ENCODE results near the gene TES.
"Not testable (repeated sequence)": the region's sequence is repeated elsewhere in the genome, so short reads cannot be mapped to it uniquely, and the experiment has no call there.

Gene TES

DNA sequence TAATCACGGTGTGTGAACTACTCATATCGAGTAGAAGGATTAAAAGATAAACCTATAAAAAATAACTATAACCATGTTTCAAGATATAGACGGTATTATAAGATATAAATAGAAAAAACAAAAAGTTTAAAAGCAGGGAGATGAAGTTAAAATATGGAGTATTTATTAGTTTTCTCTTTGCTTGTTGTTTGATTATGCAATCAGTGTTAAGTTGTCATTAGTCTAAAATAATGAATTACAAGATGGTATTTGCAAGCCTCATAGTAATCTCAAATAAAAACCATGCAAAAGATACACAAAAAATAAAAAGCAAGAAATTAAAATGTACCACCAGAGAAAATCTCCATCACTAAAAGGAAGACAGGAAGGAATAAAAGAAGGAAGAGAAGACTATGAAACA is 83.3 kb downstream of the TES start:
- no peak for DNase-seq

DNA sequence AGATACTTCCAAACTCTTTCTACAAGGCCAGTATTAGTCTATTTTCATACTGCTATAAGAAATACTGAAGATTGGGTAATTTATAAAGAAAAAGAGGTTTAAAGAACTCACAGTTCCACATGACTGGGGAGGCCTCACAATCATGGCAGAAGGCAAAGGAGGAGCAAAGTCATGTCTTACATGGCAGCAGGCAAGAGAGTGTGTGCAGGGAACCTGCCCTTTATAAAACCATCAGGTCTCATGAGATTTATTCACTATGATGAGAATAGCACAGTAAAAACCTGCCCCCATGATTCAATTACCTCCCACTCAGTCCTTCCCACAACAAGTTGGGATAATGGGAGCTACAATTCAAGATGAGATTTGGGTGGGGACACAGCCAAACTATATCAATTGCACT is 85.6 kb downstream of the TES start:
- DNase-seq = not testable (repeated sequence)

DNA sequence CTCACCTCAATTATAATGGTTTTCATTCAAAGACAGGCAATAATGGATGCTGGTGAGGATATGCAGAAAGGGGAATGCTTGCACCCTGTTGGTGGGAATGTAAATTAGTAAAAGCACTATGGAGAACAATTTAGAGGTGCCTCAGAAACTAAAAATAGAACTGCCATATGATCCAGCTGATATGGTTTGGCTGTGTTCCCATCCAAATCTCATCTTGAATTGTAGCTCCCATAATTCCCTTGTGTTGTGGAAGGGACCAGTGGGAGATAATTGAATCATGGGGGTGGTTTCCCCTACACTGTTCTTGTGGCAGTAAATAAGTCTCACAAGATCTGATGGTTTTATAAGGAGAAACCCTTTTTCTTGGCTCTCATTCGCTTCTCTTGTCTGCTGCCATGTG is 87.7 kb downstream of the TES start:
- no peak for DNase-seq

DNA sequence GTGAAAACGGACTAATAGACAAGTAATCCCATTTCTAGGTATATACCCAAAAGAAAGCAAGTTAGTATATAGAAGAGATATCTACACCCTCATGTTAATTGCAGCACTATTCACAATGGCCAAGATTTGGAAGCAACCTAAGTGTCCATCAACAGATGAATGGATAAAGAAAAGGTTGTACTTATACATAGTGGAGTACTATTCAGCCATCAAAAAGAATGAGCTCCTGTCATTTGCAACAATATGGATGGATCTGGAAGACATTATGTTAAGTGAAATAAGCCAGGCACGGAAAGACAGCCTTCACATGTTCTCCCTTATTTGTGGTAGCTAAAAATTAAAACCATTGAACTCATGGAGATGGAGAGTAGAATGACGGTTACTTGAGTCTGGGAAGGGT is 88.2 kb downstream of the TES start:
- DNase-seq = no peak

DNA sequence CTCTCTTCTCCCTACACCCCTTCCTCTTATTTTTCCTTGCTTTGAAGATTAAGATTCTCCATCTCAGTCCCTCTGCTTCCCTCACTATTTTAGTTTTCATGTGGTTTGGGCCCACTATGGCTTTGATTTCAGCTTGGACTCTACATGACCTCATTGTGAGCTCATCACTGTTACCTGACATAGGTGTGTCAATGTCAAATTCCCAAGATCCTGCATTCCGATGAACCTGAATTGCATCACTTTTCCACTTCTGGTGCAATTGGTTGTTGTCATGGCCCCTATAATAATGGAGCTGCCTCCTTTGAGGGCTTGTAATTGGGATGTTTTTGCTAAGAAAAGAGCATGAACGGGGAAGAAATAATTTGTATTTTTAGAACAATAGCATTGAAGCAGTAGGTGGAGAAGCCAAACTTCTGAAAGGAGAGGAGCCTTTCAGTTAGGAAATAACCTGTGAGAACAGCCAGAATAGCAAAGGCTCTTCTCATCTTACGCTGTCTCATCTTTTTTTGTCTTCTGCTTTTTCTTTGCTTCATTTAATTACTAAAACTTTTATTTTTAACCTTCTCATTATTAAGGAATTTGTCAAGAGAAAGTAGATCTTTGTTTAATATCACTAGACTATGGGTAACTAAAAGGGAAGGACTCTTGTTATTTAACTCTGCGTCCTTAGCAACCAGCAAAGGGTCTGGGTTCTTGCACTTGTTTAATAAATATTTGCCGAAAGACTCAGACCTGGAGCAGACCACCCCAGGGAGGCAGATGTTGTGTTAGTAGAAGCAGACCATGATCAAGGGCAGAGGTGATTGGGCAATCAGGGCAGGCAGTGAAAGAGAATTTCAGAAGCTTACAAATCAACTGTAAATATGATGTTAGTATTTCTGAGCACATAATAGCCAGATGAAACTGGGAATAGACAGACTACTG is 95.4 kb downstream of the TES start:
- no peak for DNase-seq

DNA sequence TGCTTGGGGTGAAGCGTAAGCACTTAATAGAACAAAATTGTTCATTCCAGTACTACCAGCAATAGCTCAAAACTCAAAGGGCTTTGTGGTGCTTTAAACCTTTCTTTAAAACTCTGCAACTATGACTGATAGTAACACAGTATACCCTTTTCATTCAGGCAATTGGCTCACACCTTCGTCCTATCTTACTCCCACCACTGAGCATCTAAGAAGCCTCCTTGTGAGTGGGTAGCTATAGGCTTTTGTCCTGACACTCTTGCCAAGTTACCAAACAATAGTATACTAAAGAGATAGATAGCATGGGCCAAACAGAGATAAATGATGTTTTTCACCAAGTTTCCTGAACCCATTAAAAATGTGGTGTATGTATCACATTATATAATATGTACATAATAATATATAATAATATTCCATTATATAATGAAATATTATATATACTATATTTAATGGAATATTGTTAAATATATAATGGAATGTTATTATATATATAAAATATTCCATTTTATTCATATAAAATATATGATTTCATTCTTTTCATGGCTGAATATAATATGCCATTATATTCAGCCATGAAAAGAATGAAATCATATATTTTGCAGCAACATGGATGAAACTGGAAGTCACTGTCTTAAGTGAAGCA is 96.2 kb downstream of the TES start:
- DNase-seq = no peak

DNA sequence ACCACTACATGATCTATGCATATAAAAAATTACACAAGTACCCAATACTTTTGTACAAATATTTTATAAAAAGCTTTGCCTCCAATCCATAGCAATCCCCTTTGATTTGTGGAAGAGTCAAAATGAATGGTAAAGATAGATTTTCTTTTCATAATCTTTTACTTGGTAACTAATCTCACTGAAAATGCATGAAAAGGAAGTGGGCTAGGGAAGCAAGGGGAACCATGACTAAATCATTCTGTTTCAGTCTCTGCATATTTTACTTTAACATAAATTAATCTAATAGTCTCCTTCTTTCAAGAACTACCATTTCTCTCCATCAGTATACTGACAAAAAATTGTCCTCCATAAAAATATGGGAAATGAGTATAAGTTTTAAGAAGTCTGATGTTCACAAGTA is 96.9 kb downstream of the TES start:
- no peak for DNase-seq

All from CD4-positive, alpha-beta T cell treated with Interleukin-17A for 1 hour (primary cell).